Measurements from ENCODE around the gene CSF1R. TPM values are rescaled to one million over a fixed set of nuclear protein-coding genes. Genes with fewer than 3 reads are reported as not detected.

Gene CSF1R
- total and polyA plus RNA-seq, 8 donors = 3.0 to 235 (median 25.2) TPM

- no peak for TF ChIP-seq EP300 (IDR thresholded peaks at IDR 0.05)
- TF ChIP-seq CTCF (IDR thresholded peaks at IDR 0.05) = no peak
- no peak for TF ChIP-seq POLR2A (IDR thresholded peaks at IDR 0.05)
- no peak for TF ChIP-seq POLR2AphosphoS5 (IDR thresholded peaks at IDR 0.05)
- Histone ChIP-seq H3K36me3 (no peaks in the 10 kb centered on the region), H3K27me3 (no peaks in the 10 kb centered on the region), H3K4me1 (no peaks in the 10 kb centered on the region), H3K9me3 (no peaks in the 10 kb centered on the region), H3K27ac (no peak overlapping the region), H3K4me3 (no peak overlapping the region)
- 90 to 96% (median 93%) methylated on average over 2 of the region's 2 CpGs for WGBS, 5 donors
- no peak for DNase-seq
- intact Hi-C loops (cut with DNase I; ENCODE audit: low total_unique reads) = no loop called here
Measured at GRCh38 chr5:150104550-150104870, 18.2 kb upstream of the CSF1R start.

DNA sequence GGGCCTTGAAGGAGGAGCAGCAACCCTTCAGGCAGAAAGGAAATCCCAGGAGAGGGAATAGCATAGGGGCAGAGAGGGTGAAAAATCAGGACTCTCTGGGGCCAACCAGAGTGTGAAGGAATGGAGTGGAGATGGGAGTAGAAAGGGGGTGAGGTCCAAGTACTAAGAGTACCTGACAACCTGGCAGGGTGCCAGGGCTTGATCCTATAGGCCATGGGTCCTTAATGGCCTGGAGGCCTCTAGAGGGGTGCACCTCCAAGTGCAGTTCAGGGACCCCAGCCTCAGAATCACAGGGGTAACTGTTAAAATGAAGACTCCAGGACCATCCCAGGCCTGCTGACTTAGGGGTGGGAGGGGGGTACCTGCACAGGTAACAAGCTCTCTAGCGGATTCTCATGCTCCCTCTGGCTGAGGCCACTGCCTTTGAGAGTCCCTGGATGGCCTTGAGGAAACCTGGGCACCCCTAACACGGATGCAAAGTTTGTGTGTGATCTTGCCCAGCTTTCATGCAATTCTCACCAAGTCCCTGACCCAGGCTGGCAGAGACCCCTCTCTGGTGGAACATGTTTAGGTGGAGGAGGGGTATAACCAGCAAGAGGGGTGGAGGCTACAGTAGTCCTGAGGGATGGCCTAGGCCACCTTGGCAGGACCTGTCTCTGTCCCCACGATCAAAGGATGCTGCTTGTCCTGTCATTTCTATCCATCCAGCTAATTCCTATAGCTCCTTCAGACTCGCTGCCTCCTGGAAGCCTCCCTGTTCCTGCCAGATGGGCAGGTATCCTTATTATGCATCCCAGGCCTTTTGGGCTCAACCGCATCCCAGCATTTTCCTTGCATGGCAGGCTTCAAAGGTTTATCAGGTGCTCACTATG, 17.6 kb upstream of the CSF1R start:
- Histone ChIP-seq H3K36me3 (no peaks in the 10 kb centered on the region), H3K4me3 (no peak overlapping the region), H3K27me3 (no peaks in the 10 kb centered on the region), H3K4me1 (no peaks in the 10 kb centered on the region), H3K27ac (no peak overlapping the region), H3K9me3 (no peaks in the 10 kb centered on the region)
- TF ChIP-seq CTCF (IDR thresholded peaks at IDR 0.05) = no peak
- TF ChIP-seq POLR2AphosphoS5 (IDR thresholded peaks at IDR 0.05) = no peak
- TF ChIP-seq EP300 (IDR thresholded peaks at IDR 0.05) = no peak
- TF ChIP-seq POLR2A (IDR thresholded peaks at IDR 0.05) = no peak
- WGBS, 5 donors = 73 to 97% (median 92%) methylated on average over 4 to 5 of the region's 5 CpGs
- intact Hi-C loops (cut with DNase I; ENCODE audit: low total_unique reads) = no loop called here
- DNase-seq = peak; percentile 9 to 25

DNA sequence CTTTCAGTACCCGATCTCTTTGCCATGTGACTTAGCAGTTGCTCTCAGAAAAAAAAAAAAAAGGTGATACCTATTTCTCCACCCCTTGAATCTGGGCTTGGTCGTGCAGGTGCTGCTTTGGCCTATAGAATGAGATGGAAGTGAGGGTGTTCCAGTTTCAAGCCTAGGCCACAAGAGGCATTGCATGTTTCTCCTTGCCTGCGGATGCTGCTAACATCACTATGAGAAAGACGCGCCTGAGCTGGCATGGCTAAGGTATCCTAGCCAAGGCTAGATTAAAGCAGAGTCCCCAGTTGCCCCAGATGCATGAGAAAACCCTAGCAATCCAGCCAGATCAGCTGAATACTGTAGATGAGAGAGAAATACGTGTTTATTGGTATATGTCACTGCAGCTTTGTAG, 14.7 kb upstream of the CSF1R start:
- no peaks in the 10 kb centered on the region for H3K27me3 ChIP-seq
- 75 to 87% (median 78%) methylated on average over 6 of the region's 6 CpGs for WGBS, 5 donors
- H3K4me1 ChIP-seq = no peaks in the 10 kb centered on the region
- DNase-seq = no peak
- no peak for TF ChIP-seq POLR2A (IDR thresholded peaks at IDR 0.05)
- TF ChIP-seq CTCF (IDR thresholded peaks at IDR 0.05) = no peak
- no peak for TF ChIP-seq POLR2AphosphoS5 (IDR thresholded peaks at IDR 0.05)
- no peak for TF ChIP-seq EP300 (IDR thresholded peaks at IDR 0.05)
- intact Hi-C loops (cut with DNase I; ENCODE audit: low total_unique reads) = no loop called here
- H3K27ac ChIP-seq = no peak overlapping the region
- H3K36me3 ChIP-seq = no peaks in the 10 kb centered on the region
- no peaks in the 10 kb centered on the region for H3K9me3 ChIP-seq
- no peak overlapping the region for H3K4me3 ChIP-seq

GRCh38 chr5:150097152-150097551, 10.8 kb upstream of the CSF1R start:
- no peaks in the 10 kb centered on the region for H3K36me3 ChIP-seq
- no peak for TF ChIP-seq POLR2AphosphoS5 (IDR thresholded peaks at IDR 0.05)
- no peak for TF ChIP-seq EP300 (IDR thresholded peaks at IDR 0.05)
- no peak for TF ChIP-seq CTCF (IDR thresholded peaks at IDR 0.05)
- no peak for TF ChIP-seq POLR2A (IDR thresholded peaks at IDR 0.05)
- H3K27ac ChIP-seq = no peak overlapping the region
- no peak overlapping the region for H3K4me3 ChIP-seq
- H3K27me3 ChIP-seq = no peaks in the 10 kb centered on the region
- peaks cover 0 to under 1% (median 0%) of the 10 kb centered on the region in 4 donors for H3K4me1 ChIP-seq
- no peaks in the 10 kb centered on the region for H3K9me3 ChIP-seq
- intact Hi-C loops (cut with DNase I; ENCODE audit: low total_unique reads) = no loop called here
- DNase-seq = no peak

All from stomach (tissue), 9 donors.